Fibroblast of lung (primary cell): ENCODE data around the gene TP53AIP1.

Source experiments
- EZH2 ChIP-seq: IDR thresholded peaks from 2 replicates; pipeline ENCODE4 v1.5.1; 2012; ENCODE audit warnings: low read length, control low read depth, mild to moderate bottlenecking; ENCODE audit errors: missing control alignments
- TF ChIP-seq, protein P1 (sequence below), 2 donors: IDR thresholded peaks in 1 of 2; conservative IDR thresholded peaks in 1 of 2; 1 replicate in 1 of 2; 2 replicates in 1 of 2; pipeline ENCODE4 v1.5.1; 2011 to 2012; ENCODE audit warnings: low read length in 2 of 2, control low read depth in 1 of 2, inconsistent platforms in 1 of 2, low read depth in 1 of 2, mild to moderate bottlenecking in 1 of 2

DNA sequence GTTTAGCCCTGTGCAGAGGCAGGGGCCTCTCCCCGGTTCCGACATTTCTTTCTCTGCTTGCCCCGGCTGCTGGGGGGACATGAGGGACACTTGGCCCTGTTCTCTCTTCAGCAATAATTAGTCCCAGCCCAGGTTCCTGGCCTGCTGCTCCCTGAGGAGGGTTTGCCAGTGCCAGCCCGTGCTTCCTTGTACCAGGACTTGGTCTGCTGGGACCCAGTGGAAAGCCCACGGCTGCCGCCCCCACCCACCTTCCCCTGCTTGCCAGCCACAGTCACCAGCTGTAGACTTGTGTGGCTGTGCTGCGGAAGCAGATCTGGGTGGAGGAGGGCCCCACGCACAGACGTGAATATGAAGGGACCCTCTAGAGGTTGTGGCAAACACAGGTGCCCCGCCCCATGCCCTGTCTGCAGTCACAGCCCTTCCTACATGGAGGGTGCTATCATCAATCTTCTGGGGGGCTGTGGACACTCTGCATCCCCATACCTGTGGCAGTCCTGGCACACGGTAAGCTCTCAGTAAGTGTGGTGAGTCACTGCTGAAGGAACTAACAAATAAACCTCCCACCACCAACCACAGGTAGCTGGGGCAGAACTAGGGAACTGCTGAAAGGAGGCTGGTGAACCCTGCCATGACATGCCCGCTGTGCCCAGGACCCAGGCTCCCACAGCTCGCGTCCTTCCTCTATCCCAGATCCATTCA is 949 bp downstream of the TP53AIP1 start:
- TF ChIP-seq, protein P1, sequence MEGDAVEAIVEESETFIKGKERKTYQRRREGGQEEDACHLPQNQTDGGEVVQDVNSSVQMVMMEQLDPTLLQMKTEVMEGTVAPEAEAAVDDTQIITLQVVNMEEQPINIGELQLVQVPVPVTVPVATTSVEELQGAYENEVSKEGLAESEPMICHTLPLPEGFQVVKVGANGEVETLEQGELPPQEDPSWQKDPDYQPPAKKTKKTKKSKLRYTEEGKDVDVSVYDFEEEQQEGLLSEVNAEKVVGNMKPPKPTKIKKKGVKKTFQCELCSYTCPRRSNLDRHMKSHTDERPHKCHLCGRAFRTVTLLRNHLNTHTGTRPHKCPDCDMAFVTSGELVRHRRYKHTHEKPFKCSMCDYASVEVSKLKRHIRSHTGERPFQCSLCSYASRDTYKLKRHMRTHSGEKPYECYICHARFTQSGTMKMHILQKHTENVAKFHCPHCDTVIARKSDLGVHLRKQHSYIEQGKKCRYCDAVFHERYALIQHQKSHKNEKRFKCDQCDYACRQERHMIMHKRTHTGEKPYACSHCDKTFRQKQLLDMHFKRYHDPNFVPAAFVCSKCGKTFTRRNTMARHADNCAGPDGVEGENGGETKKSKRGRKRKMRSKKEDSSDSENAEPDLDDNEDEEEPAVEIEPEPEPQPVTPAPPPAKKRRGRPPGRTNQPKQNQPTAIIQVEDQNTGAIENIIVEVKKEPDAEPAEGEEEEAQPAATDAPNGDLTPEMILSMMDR (conservative IDR thresholded peaks at IDR 0.05 in 1 of 2, IDR thresholded peaks at IDR 0.05 in 1 of 2; ENCODE audit: low read depth in 1 of 2, low read length in 2 of 2), result no peak
- no peak for TF ChIP-seq EZH2
